GM18508 (cell line): ENCODE data around the gene SPSB1.

Experiments
- ATAC-seq: cut with Tn5 transposase; IDR thresholded peaks from one replicate; pipeline ENCODE4 v1.9.1; 2021; ENCODE audit warnings: moderate number of reproducible peaks; ENCODE audit not compliant: insufficient read depth, unreplicated experiment

Gene SPSB1

GRCh38 chr1:9360371-9361064 lies 67.8 kb downstream of the SPSB1 start:
- no peak for ATAC-seq

DNA sequence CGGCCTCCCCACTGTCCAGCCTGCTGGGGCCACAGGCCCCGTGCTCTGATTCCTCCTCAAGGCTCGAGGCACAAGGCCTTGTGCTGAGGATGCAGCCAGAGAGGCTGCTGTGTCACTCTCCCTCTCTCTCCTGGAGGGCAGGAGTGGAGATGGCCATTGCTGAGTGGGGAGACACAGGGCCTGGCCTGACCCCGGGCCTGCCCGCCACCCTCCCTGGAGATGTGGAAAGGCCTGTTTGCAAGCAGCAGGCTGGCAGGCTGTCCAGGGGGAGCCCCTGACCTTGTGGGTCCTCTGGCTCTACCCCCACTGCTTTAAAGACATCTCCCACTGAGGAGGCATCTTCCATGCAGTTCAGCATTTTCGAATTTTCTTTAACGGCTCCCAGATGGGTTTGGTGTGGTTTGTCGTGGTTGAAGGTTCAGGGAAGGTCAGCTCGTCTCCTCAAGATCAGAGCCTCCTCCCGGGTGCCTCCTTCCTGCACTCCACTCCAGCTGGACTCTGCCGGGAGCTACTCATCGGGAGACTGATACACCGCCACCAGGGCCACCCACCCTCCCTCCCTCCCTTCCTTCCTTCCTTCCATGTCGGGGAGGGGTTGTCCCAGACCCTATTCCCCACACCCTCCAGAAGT lies 69.1 kb downstream of the SPSB1 start:
- ATAC-seq: no peak

DNA sequence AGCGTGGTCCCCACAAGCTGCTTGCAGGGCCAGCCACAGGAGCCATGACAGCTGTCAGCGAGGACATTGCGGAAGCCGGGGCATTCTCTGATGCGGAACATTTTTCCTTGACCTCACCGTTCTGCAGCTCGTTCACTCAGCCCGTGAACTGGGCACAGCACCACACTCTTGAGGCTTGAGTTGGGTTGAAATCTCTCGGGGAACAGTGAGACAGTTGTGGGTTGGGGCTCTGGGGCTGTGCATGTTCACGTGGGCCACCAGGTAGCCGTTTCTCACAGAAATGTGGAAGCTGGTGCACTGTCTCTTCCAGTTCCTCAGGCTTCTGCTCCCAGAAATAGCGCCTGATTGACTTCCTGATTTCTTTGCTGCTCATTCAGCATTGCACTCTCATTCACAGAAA lies 69.8 kb downstream of the SPSB1 start:
- ATAC-seq: no peak

GRCh38 chr1:9363061-9363471 lies 70.4 kb downstream of the SPSB1 start:
- no peak for ATAC-seq

DNA sequence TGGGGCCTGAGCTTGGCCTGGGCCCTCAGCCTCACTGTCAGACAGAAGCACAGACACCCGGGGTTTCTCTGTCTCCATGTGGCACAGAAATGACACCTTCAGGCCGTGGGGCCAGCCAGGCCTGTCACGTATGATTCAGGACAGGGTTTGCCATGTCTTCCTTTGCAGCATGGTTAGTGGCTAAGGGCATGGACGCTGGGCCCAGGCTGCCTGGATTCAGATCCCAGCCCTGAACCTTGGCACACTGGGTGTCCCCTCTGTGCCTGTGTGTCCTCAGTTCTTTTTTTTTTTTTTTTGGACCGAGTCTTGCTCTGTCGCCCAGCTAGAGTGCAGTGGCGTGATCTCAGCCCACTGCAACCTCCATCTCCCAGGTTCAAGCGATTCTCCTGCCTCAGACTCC lies 73.6 kb downstream of the SPSB1 start:
- ATAC-seq: no peak

DNA sequence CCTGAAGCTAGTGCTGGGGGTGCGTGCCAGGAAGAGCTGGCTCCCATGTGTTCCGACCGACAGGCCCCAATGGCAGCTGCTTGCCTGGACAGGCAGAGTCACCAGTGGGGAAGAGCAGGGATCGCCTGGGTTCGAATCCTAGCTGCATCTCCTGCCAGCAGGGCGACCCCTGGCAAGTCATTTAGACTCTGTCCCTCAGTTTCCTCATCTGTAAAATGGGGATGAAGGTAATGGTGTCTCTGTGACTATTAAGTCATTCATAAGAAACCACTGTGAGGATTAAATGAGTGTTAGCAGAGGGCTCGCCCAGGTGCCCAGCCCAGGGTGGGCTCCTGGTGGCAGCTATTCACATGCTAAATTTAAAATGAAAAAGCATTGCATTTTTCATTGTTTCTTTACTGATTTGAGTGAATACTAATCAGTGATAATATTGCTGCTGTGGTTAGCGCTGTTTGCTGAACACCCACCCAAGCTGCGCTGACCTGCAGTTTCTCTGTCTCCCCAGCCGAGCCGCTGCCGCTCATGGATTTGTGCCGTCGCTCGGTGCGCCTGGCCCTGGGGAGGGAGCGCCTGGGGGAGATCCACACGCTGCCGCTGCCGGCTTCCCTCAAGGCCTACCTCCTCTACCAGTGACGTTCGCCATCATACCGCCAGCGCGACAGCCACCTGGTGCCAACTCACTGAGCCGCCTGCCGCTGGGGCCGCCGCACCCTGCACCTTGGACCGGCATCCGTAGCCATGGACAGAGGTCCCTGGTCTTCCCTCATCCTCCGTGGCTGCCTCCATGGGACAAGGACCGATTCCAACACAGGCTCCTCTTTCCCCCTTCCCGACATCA lies 74.5 kb downstream of the SPSB1 start:
- ATAC-seq: no peak

GRCh38 chr1:9367806-9368205 lies 75.1 kb downstream of the SPSB1 start:
- ATAC-seq: no peak

GRCh38 chr1:9368356-9368755 lies 75.7 kb downstream of the SPSB1 start:
- no peak for ATAC-seq

DNA sequence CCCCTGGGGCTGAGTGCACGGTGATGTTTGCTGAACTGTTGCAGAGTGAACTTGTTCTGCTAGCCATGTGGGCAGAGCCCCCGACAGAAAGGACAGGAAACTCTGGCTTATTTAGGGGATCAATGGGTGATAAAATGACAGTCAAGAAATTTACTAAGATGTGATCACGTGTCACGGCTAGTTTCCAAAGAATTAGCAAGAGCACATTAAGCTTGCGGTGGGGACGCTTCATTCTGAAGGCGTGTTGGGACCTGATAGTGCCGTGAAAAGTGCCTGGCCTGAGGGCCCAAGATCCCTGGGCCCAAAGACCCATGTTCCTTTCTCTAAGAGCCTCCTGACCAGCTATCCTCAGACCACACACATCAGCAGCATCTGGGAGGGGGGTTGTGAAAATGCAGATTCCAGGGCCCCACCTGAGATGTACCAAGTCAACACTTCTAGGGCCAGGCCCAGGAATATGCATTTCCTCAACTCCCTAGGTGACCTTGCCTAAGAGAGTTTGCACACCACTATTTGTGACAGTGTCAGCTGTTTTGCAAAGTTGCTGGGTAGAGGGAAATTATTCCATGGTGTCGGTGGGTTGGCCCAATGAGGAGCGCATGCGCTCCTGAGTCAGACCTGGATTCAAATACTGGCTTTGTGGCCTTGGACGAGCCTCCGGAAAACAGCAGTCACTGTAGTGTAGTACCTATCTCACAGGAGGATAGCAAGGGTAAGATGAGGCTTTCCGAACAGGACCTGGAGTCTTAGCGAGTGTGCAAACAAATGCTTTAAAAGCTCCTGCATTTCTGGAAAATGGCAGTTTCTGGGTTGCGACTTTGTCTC lies 77.5 kb downstream of the SPSB1 start:
- ATAC-seq: no peak

GRCh38 chr1:9371391-9371935 lies 78.8 kb downstream of the SPSB1 start:
- no peak for ATAC-seq

DNA sequence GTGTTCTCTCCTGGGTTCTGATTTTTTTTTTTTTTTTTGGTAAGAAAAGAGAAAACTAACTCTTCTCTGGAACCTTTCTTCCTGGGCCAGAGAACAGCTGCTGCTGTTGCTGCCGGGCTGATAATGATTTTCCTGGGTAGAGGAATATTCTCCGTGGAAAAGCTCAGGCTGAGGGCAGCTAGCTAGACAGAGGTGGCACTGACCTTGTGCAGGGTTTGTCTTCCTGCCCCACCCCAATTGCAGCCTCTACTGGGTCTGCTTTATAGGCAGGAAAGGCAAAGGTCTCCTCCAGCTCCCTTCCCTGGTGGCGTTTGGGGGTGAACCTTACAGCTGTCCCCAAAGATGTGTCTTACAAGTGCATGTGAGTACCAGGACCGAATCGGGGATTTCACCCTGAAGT lies 79.3 kb downstream of the SPSB1 start:
- ATAC-seq: no peak

GRCh38 chr1:9373619-9374018 lies 80.9 kb downstream of the SPSB1 start:
- ATAC-seq: no peak

- ATAC-seq: no peak
Measured at GRCh38 chr1:9374748-9375341, 82.2 kb downstream of the SPSB1 start.

GRCh38 chr1:9375912-9376311 lies 83.2 kb downstream of the SPSB1 start:
- no peak for ATAC-seq

- no peak for ATAC-seq
Measured at GRCh38 chr1:9376430-9376829, 83.7 kb downstream of the SPSB1 start.

- no peak for ATAC-seq
Measured at GRCh38 chr1:9376886-9377333, 84.2 kb downstream of the SPSB1 start.

- ATAC-seq: no peak
Measured at GRCh38 chr1:9378801-9379200, 86.1 kb downstream of the SPSB1 start.

DNA sequence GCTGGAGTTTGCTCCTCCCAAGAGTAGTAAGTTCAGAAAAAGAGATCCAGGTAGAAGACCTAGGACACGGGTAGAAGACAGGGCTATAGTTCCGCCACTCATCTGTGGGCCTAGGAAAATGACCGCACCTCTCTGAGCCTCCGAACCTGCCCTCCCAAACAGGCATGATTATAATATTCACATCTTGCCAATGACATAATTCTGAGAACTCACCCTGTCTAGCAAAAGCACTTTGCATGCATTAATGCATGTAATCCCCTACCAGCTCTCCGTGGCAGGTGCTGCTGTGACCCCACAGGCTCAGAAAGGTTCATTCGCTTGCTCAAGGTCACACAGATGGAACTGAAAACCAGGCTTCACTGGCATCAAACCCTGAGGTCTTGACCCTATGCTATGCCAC lies 88.0 kb downstream of the SPSB1 start:
- ATAC-seq: no peak

DNA sequence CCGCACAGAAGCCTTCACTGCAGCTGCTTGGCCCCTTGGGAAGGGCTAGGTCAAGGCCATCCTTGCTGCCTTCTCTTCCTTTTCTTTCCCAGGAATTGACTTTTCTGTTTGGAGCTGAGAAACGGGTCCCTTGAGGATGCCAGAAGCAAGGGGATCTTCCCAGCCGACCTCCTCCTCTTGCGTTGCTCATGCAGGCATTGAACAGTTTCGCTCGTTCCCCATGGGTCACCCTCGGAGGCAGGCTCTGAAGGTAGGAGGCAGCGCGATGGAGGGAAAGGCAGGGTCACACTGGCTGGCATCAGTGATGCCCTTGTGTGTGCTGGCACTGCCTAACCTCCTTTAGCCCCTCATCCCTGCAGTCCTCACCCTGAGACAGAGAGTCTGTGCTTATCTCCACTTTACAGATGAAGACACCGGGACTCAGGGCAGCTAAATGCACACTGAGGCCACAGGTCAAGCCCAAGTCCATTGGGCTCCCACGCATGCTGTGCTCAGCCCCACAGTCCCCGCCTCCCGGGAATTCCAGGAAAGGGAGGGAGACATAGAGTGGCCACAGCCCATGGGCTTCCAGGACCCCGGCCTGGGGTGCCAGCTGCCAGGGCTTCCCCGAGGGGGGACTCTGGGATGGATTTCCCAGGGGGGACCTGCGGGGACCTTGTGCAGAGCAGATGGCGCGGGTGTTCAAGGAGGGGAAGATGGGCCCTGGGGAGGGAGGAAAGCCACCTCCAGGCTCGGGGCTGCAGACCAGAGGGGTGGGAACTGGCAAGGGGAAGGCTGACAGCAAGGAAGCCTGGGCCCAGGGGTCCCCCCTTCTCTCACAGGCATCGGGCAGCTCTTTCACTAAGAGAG lies 90.2 kb downstream of the SPSB1 start:
- no peak for ATAC-seq
